Neural progenitor cell (in vitro differentiated cells): ENCODE results near the gene MFAP4.

Experiments
- EZH2 ChIP-seq: fragments of 200-600 bp; sonication (generic); IDR thresholded peaks from 2 replicates; pipeline ENCODE4 v1.6.1; 2017; ENCODE audit warnings: antibody characterized with exemption, mild to moderate bottlenecking, moderate library complexity
- EZH2phosphoT487 ChIP-seq: fragments of 200-600 bp; sonication (generic); IDR thresholded peaks from 2 replicates; pipeline ENCODE4 v1.6.1; 2017; ENCODE audit warnings: antibody characterized with exemption
- TF ChIP-seq, protein P1 (sequence below): fragments of 200-600 bp; sonication (generic); IDR thresholded peaks from 2 replicates; pipeline ENCODE4 v1.5.1; 2017; ENCODE audit warnings: antibody characterized with exemption, mild to moderate bottlenecking

DNA sequence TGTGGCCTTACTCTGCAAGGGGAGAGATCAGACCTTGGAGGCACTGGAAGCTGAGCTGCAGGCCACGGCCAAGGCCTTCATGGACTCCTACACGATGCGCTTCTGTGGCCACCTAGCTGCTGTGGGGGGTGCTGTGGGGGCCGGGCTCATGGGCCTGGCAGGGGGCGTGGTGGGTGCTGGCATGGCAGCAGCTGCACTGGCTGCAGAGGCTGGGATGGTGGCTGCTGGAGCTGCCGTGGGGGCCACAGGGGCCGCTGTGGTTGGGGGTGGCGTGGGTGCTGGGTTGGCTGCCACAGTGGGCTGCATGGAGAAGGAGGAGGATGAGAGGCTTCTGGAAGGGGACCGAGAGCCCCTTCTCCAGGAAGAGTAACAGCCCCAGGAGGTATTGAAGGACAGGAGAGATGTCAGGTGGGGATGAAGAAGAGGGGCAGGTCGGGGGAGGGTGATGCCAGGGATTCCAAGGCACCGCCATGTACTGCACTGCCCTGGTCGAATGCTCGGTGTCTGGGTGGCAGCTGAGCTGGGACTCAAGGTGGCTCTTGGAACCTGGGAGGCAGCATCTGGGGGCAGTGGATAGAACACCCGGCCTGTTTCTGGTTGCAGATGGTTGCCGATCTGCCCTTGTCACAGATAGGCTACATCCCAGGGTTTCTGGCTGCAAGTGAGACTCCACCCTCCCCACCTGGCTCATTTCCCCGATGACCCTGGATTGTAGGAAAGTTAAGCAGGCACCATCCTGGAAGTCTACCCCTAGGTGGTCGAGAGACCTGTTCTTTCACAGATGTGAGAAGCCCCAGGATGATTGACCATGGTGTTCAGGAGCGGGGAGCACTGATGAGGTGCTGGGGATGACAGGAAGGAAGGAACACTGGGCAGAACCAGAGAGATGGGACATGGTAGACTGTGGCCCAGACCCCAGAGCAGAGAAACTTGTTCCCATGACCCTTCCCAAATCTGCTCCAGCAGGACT lies 29.1 kb upstream of the MFAP4 start:
- TF ChIP-seq, protein P1, sequence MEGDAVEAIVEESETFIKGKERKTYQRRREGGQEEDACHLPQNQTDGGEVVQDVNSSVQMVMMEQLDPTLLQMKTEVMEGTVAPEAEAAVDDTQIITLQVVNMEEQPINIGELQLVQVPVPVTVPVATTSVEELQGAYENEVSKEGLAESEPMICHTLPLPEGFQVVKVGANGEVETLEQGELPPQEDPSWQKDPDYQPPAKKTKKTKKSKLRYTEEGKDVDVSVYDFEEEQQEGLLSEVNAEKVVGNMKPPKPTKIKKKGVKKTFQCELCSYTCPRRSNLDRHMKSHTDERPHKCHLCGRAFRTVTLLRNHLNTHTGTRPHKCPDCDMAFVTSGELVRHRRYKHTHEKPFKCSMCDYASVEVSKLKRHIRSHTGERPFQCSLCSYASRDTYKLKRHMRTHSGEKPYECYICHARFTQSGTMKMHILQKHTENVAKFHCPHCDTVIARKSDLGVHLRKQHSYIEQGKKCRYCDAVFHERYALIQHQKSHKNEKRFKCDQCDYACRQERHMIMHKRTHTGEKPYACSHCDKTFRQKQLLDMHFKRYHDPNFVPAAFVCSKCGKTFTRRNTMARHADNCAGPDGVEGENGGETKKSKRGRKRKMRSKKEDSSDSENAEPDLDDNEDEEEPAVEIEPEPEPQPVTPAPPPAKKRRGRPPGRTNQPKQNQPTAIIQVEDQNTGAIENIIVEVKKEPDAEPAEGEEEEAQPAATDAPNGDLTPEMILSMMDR: no peak
- TF ChIP-seq EZH2 (no peak), EZH2phosphoT487 (no peak)
